GM12878 (cell line): ENCODE results near the gene SCAANT1. TPM values are rescaled to one million over a fixed set of nuclear protein-coding genes. Genes with fewer than 3 reads are reported as not detected.
A peak's percentile ranks its signal among the peaks of the same experiment; 100 is the strongest.

ENCODE experiments used
- ATAC-seq: fragments of 200-7000 bp; cut with Tn5 transposase; 3 replicates; pipeline ENCODE4 v1.9.1; 2020; ENCODE audit warnings: mild to moderate bottlenecking, moderate library complexity
- BruUV-seq: library from RNA; stranded (reverse); fragments of 400-500 nt; replicated peaks from 2 replicates; lab custom pipeline; 2021; lab: Mats Ljungman, UMichigan
- CTCF ChIA-PET: fragments of 300-600 bp; sonication (Branson Sonifier 250); formaldehyde crosslinking; extraction: SDS; loops from one replicate; lab custom pipeline; 2021; ENCODE audit warnings: inconsistent platforms; lab: Yijun Ruan, JAX
- POLR2A ChIA-PET: fragments of 350-600 bp; formaldehyde crosslinking; extraction: SDS; loops from one replicate; lab custom pipeline; 2021; ENCODE audit warnings: inconsistent platforms; lab: Charles Lee
- RAD21 ChIA-PET: fragments of 300-600 bp; sonication (Branson Sonifier 250); formaldehyde crosslinking; loops from one replicate; lab custom pipeline; 2023; ENCODE audit warnings: antibody characterized with exemption; ENCODE audit not compliant: unreplicated experiment; lab: Charles Lee
- SMC1A ChIA-PET: fragments of 300-600 bp; sonication (Branson Sonifier 250); formaldehyde crosslinking; loops from one replicate; lab custom pipeline; 2023; ENCODE audit not compliant: unreplicated experiment, uncharacterized antibody; lab: Charles Lee
- DNase-seq: peaks from one replicate; pipeline ENCODE4 v3.0.0-alpha.2; 2011; ENCODE audit warnings: low read depth, low spot score
- FAIRE-seq: peaks from 3 replicates; lab custom pipeline; 2011; peaks lifted over from hg19 to GRCh38; lab: Jason Lieb, UNC
- H2AFZ ChIP-seq: 2 replicates; pipeline ENCODE4 v1.6.0; 2011; ENCODE audit warnings: low read depth, low read length, control low read depth; ENCODE audit not compliant: control insufficient read depth
- H3K27ac ChIP-seq: 2 replicates; pipeline ENCODE4 v1.5.1; 2011; ENCODE audit warnings: control low read depth; ENCODE audit not compliant: control insufficient read depth, insufficient read depth
- H3K27me3 ChIP-seq, 2 experiments: replicated peaks in 1 of 2; 2 replicates each; pipeline versions ENCODE4 v1.6.0 to v1.6.1; 2011; ENCODE audit warnings: low read length in 1 of 2; ENCODE audit not compliant: control insufficient read depth in 2 of 2, insufficient read depth in 2 of 2
- H3K36me3 ChIP-seq, 2 experiments: 2 replicates each; pipeline ENCODE4 v1.5.1; 2011; ENCODE audit warnings: low read length in 1 of 2; ENCODE audit not compliant: control insufficient read depth in 2 of 2, insufficient read depth in 2 of 2
- H3K4me1 ChIP-seq: 2 replicates; pipeline ENCODE4 v1.6.1; 2011; ENCODE audit warnings: mild to moderate bottlenecking, low read length, moderate library complexity, mixed read lengths; ENCODE audit not compliant: control insufficient read depth, insufficient read depth
- H3K4me2 ChIP-seq: 2 replicates; pipeline ENCODE4 v1.6.0; 2011; ENCODE audit warnings: control low read depth; ENCODE audit not compliant: control insufficient read depth, insufficient read depth
- H3K4me3 ChIP-seq: fragments of 200-600 bp; sonication (generic); 2 replicates; pipeline ENCODE4 v1.5.1; 2016
- H3K79me2 ChIP-seq: 2 replicates; pipeline ENCODE4 v1.6.0; 2011; ENCODE audit warnings: low read length; ENCODE audit not compliant: control insufficient read depth, insufficient read depth
- H3K9ac ChIP-seq: 2 replicates; pipeline ENCODE4 v1.8.0; 2011; ENCODE audit warnings: low read length, control low read depth, mixed read lengths; ENCODE audit not compliant: control insufficient read depth, insufficient read depth
- H3K9me3 ChIP-seq: replicated peaks from 3 replicates; pipeline ENCODE4 v1.5.1; 2011; ENCODE audit warnings: mild to moderate bottlenecking, low read length; ENCODE audit not compliant: control insufficient read depth, insufficient read depth
- H4K20me1 ChIP-seq: 2 replicates; pipeline ENCODE4 v1.6.0; 2011; ENCODE audit not compliant: control insufficient read depth, insufficient read depth
- ASH2L ChIP-seq: fragments of 300-600, 200-600 bp; sonication (generic); IDR thresholded peaks from 2 replicates; pipeline ENCODE4 v1.6.1; 2017; ENCODE audit warnings: low read depth, mild to moderate bottlenecking, borderline replicate concordance
- ATF2 ChIP-seq: IDR thresholded peaks from 2 replicates; pipeline ENCODE4 v1.6.1; 2012; ENCODE audit warnings: low read length, inconsistent platforms
- EP300 ChIP-seq, 2 experiments: fragments of 150-350 bp in 1 of 2; IDR thresholded peaks; 2 replicates each; pipeline ENCODE4 v1.6.1; 2011 to 2012; ENCODE audit warnings: low read depth in 2 of 2, low read length in 2 of 2, borderline replicate concordance in 1 of 2, improper control_type of control experiment in 1 of 2, inconsistent platforms in 1 of 2; ENCODE audit not compliant: control insufficient read depth in 1 of 2
- FOXK2 ChIP-seq: fragments of 450-650 bp; IDR thresholded peaks from 2 replicates; pipeline ENCODE4 v1.6.1; 2017; ENCODE audit warnings: mild to moderate bottlenecking, moderate library complexity
- HDGF ChIP-seq: fragments of 450-650 bp; IDR thresholded peaks from 2 replicates; pipeline ENCODE4 v1.6.1; 2016; ENCODE audit warnings: antibody characterized with exemption
- NFXL1 ChIP-seq: fragments of 450-650 bp; IDR thresholded peaks from 2 replicates; pipeline ENCODE4 v1.6.1; 2017; ENCODE audit warnings: antibody characterized with exemption, mild to moderate bottlenecking, borderline replicate concordance
- NR2C1 ChIP-seq: fragments of 450-650 bp; IDR thresholded peaks from 2 replicates; pipeline ENCODE4 v1.6.1; 2017; ENCODE audit warnings: antibody characterized with exemption, mild to moderate bottlenecking, moderate library complexity
- POLR2A ChIP-seq: IDR thresholded peaks from 2 replicates; pipeline ENCODE4 v1.6.1; 2011; ENCODE audit warnings: low read depth, mild to moderate bottlenecking, low read length
- WGBS: methylation state at CpG from one replicate; pipeline ENCODE4 v1.1.6; 2016; ENCODE audit warnings: low lambda C conversion rate; ENCODE audit not compliant: insufficient replicate concordance, insufficient coverage; ENCODE audit errors: missing lambda C conversion rate; 5-methylcytosine and 5-hydroxymethylcytosine counted together
- in situ Hi-C: fragments of 300-500 bp; cut with MboI; formaldehyde crosslinking; loops from 9 replicates; pipeline ENCODE4 v1.14.3; 2018; ENCODE audit warnings: mixed read lengths
- intact Hi-C: fragments of 100-400 bp; cut with micrococcal nuclease; formaldehyde crosslinking; loops from one replicate; pipeline ENCODE4 v1.14.2; 2022; ENCODE audit not compliant: unreplicated experiment
- polyA plus RNA-seq, 11 experiments: library from polyadenylated mRNA; depleted of rRNA in 4 of 11; unstranded in 6 of 11; stranded (reverse) in 5 of 11; fragments of >200 nt; fragmentation: Nextera tagmentation in 4 of 11; fragmentation: Illumina TruSeq in 1 of 11; extraction: Ambion mirVana in 4 of 11; extraction: Trizol in 1 of 11; gene quantifications; 1 replicate in 1 of 11; 2 replicates in 10 of 11; pipeline versions ENCODE4 v1.2.1 to v1.2.3, GENCODE V29; 2011 to 2016; ENCODE audit warnings: inconsistent platforms in 2 of 11, missing spikeins in 2 of 11, low read depth in 1 of 11
- total RNA-seq, 4 experiments: library from RNA; depleted of rRNA in 3 of 4; stranded (reverse); fragments of >200 nt in 3 of 4; fragmentation: Illumina TruSeq in 1 of 4; extraction: Trizol in 1 of 4; gene quantifications; 2 replicates each; pipeline versions ENCODE4 v1.2.1 to v1.2.3, GENCODE V29; 2013 to 2021

Gene SCAANT1
- total and polyA plus RNA-seq, 10 of the 15 experiments (the other 5 are each of a cell fraction or from before 2014, with no cell fraction given): 0.60 to 1.7 (median 0.95) TPM; not detected in 6

- CTCF ChIA-PET: interaction anchor here (0.8 to 1.9 kb wide), 12 partner anchors 12 to 92 kb away, joined by 3 to 8 read pairs (median 3); no protein-coding TSS in a partner anchor
- H3K9ac ChIP-seq: no peak overlapping the region
- TF ChIP-seq EP300 (IDR thresholded peaks at IDR 0.05; ENCODE audit: borderline replicate concordance in 1 of 2, control insufficient read depth in 1 of 2, low read depth in 2 of 2, low read length in 2 of 2): no peak
- no peak for TF ChIP-seq HDGF
- no peak for TF ChIP-seq FOXK2
- peak; percentile 7; the same call in 1 of the 2 replicates for TF ChIP-seq NFXL1
- TF ChIP-seq POLR2A: no peak
- TF ChIP-seq, all 136 proteins: peak for 1
- Histone ChIP-seq H3K9me3 (no peaks in the 10 kb centered on the region), H3K4me1 (peaks cover 20% of the 10 kb centered on the region), H3K27me3 (no peaks in the 10 kb centered on the region), H4K20me1 (no peaks in the 10 kb centered on the region), H3K36me3 (peaks cover 1 to 5% of the 10 kb centered on the region in 2 experiments; a peak in 2 of 4 replicates), H3K4me3 (no peak overlapping the region), H3K4me2 (no peak overlapping the region), H3K27ac (no peak overlapping the region), H3K79me2 (peaks cover 13% of the 10 kb centered on the region), H2AFZ (no peak overlapping the region)
- ChIA-PET POLR2A (interaction anchor here (0.6 to 1.5 kb wide), 3 partner anchors 10 to 12 kb away, joined by 3 to 6 read pairs (median 3); no protein-coding TSS in a partner anchor), SMC1A (interaction anchor here (0.7 to 2.0 kb wide), 12 partner anchors 9 to 90 kb away, joined by 3 to 10 read pairs (median 4); no protein-coding TSS in a partner anchor), RAD21 (interaction anchor here (1.0 to 1.8 kb wide), 2 partner anchors 13 to 84 kb away, joined by 4 read pairs; no protein-coding TSS in a partner anchor)
- ATAC-seq (no peak), DNase-seq (no peak), FAIRE-seq (no peak)
- 96% methylated on average over 4 of the region's 4 CpGs for WGBS
- in situ Hi-C loops (no loop called here), intact Hi-C loops (loop anchor here (2.0 to 5.0 kb wide), 2 partner anchors 45 to 52 kb away; no protein-coding TSS in a partner anchor)
- BruUV-seq: no TSS peak
Observed at GRCh38 chr3:63910001-63910400, 2.2 kb downstream of the SCAANT1 start.

- RAD21 ChIA-PET: interaction anchor here (1.0 kb wide), 1 partner anchor 13 kb away, joined by 4 read pairs; no protein-coding TSS in a partner anchor
- H3K36me3 ChIP-seq: peaks cover 1 to 4% of the 10 kb centered on the region in 2 experiments; a peak in 2 of 4 replicates
- POLR2A ChIA-PET: interaction anchor here (1.5 kb wide), 1 partner anchor 12 kb away, joined by 6 read pairs; no protein-coding TSS in a partner anchor
- SMC1A ChIA-PET: interaction anchor here (0.9 to 2.0 kb wide), 8 partner anchors 11 to 89 kb away, joined by 3 to 10 read pairs (median 4); no protein-coding TSS in a partner anchor
- H3K4me2 ChIP-seq: no peak overlapping the region
- FAIRE-seq: no peak
- no peak for ATAC-seq
- no peaks in the 10 kb centered on the region for H3K27me3 ChIP-seq
- peaks cover 12% of the 10 kb centered on the region for H3K79me2 ChIP-seq
- H2AFZ ChIP-seq: no peak overlapping the region
- WGBS: 92% methylated on average over 2 of the region's 2 CpGs
- intact Hi-C loops: no loop called here
- in situ Hi-C loops: no loop called here
- no peak overlapping the region for H3K9ac ChIP-seq
- no peak for DNase-seq
- H3K4me1 ChIP-seq: peaks cover 20% of the 10 kb centered on the region
- H3K9me3 ChIP-seq: no peaks in the 10 kb centered on the region
- no peak overlapping the region for H3K27ac ChIP-seq
- no peaks in the 10 kb centered on the region for H4K20me1 ChIP-seq
- TF ChIP-seq ASH2L: no peak
- TF ChIP-seq NR2C1: no peak
- no peak for TF ChIP-seq ATF2
- CTCF ChIA-PET: interaction anchor here (0.8 to 1.6 kb wide), 7 partner anchors 12 to 76 kb away, joined by 3 to 5 read pairs (median 3); no protein-coding TSS in a partner anchor
- H3K4me3 ChIP-seq: no peak overlapping the region
- no TSS peak for BruUV-seq
Observed at GRCh38 chr3:63909431-63909830, 2.8 kb downstream of the SCAANT1 start.
